Brain microvascular endothelial cell (primary cell): ENCODE results near the gene TSPYL2.

Experiments used
- DNase-seq: peaks from one replicate; pipeline ENCODE4 v3.0.0-alpha.2; 2020
- H3K27ac ChIP-seq: fragments of 250-450 bp; sonication (Bioruptor Pico); 2 replicates; pipeline ENCODE4 v1.5.1; 2020; ENCODE audit warnings: mild to moderate bottlenecking, moderate library complexity
- H3K27me3 ChIP-seq: fragments of 250-450 bp; sonication (Bioruptor Pico); replicated peaks from 2 replicates; pipeline ENCODE4 v1.5.1; 2020; ENCODE audit warnings: mild to moderate bottlenecking
- H3K36me3 ChIP-seq: fragments of 250-450 bp; sonication (Bioruptor Pico); replicated peaks from 2 replicates; pipeline ENCODE4 v1.5.1; 2020; ENCODE audit warnings: mild to moderate bottlenecking
- H3K4me3 ChIP-seq: 2 replicates; pipeline ENCODE4 v1.5.1; 2011; ENCODE audit warnings: low read depth, mild to moderate bottlenecking, control low read depth, low read length, moderate library complexity
- CTCF ChIP-seq: IDR thresholded peaks from 2 replicates; pipeline ENCODE4 v1.5.1; 2011; ENCODE audit warnings: low read depth, mild to moderate bottlenecking, moderate library complexity, low read length, control low read depth, inconsistent platforms; ENCODE audit errors: missing control alignments
- in situ Hi-C: cut with HindIII; loops from 2 replicates; pipeline ENCODE4 v1.10.0; 2017; ENCODE audit warnings: low sequenced_read_pairs, low pct_ligation_motif_present

TSPYL2 gene

GRCh38 chrX:53115550-53115874 lies 33.3 kb downstream of the TSPYL2 start:
- DNase-seq = no peak
- H3K4me3 ChIP-seq = no peak overlapping the region
- H3K27ac ChIP-seq = no peak overlapping the region
- no peak for TF ChIP-seq CTCF
- in situ Hi-C loops = no loop called here
- no peaks in the 10 kb centered on the region for H3K36me3 ChIP-seq
- no peaks in the 10 kb centered on the region for H3K27me3 ChIP-seq

GRCh38 chrX:53116101-53116500 lies 33.9 kb downstream of the TSPYL2 start:
- H3K36me3 ChIP-seq = no peaks in the 10 kb centered on the region
- TF ChIP-seq CTCF = no peak
- no peaks in the 10 kb centered on the region for H3K27me3 ChIP-seq
- peak; percentile 4 for DNase-seq
- in situ Hi-C loops = no loop called here
- no peak overlapping the region for H3K4me3 ChIP-seq
- H3K27ac ChIP-seq = no peak overlapping the region

- no peak overlapping the region for H3K4me3 ChIP-seq
- H3K27me3 ChIP-seq = no peaks in the 10 kb centered on the region
- no peak overlapping the region for H3K27ac ChIP-seq
- in situ Hi-C loops = no loop called here
- no peak for TF ChIP-seq CTCF
- no peaks in the 10 kb centered on the region for H3K36me3 ChIP-seq
- no peak for DNase-seq
These were observed 39.8 kb downstream of the TSPYL2 start for GRCh38 chrX:53122013-53122412.

- Histone ChIP-seq H3K27ac (no peak overlapping the region), H3K36me3 (no peaks in the 10 kb centered on the region), H3K27me3 (no peaks in the 10 kb centered on the region), H3K4me3 (no peak overlapping the region)
- in situ Hi-C loops = no loop called here
- no peak for DNase-seq
- no peak for TF ChIP-seq CTCF
These were observed 43.3 kb downstream of the TSPYL2 start for GRCh38 chrX:53125506-53125905.

GRCh38 chrX:53126377-53126776 lies 44.2 kb downstream of the TSPYL2 start:
- Histone ChIP-seq H3K27me3 (no peaks in the 10 kb centered on the region), H3K4me3 (no peak overlapping the region), H3K27ac (no peak overlapping the region), H3K36me3 (no peaks in the 10 kb centered on the region)
- DNase-seq = no peak
- TF ChIP-seq CTCF = no peak
- in situ Hi-C loops = no loop called here

GRCh38 chrX:53128097-53128749 lies 46.1 kb downstream of the TSPYL2 start:
- H3K27ac ChIP-seq = no peak overlapping the region
- H3K4me3 ChIP-seq = no peak overlapping the region
- H3K27me3 ChIP-seq = no peaks in the 10 kb centered on the region
- in situ Hi-C loops = no loop called here
- no peaks in the 10 kb centered on the region for H3K36me3 ChIP-seq
- no peak for TF ChIP-seq CTCF
- no peak for DNase-seq
